GM23338 (cell line): Measurements from ENCODE around the gene FGF11. TPM values are rescaled to one million over a fixed set of nuclear protein-coding genes. Genes with fewer than 3 reads are reported as not detected.

Experiments used
- ATAC-seq: fragments of 200-7000 bp; cut with Tn5 transposase; 3 replicates; pipeline ENCODE4 v1.9.1; 2020
- DNase-seq: peaks from one replicate; pipeline ENCODE4 v3.0.0-alpha.2; 2015; ENCODE audit warnings: low spot score
- H2AFZ ChIP-seq: fragments of 200-600 bp; sonication (generic); 2 replicates; pipeline ENCODE4 v1.8.0; 2016; ENCODE audit warnings: antibody characterized with exemption, mild to moderate bottlenecking, moderate library complexity
- H3F3A ChIP-seq: fragments of 200-600 bp; sonication (generic); replicated peaks from 2 replicates; pipeline ENCODE4 v1.8.0; 2017; ENCODE audit warnings: antibody characterized with exemption, mixed run types, low read depth
- H3K27ac ChIP-seq: fragments of 200-600 bp; sonication (generic); 2 replicates; pipeline ENCODE4 v1.6.1; 2016; ENCODE audit warnings: low read depth
- H3K27me3 ChIP-seq: fragments of 200-600 bp; sonication (generic); 2 replicates; pipeline ENCODE4 v1.8.0; 2016; ENCODE audit warnings: mild to moderate bottlenecking, mixed run types, moderate library complexity; ENCODE audit not compliant: insufficient read depth
- H3K36me3 ChIP-seq: fragments of 200-600 bp; sonication (generic); 2 replicates; pipeline ENCODE4 v1.8.0; 2016; ENCODE audit warnings: mild to moderate bottlenecking; ENCODE audit not compliant: insufficient read depth
- H3K4me1 ChIP-seq: fragments of 200-600 bp; sonication (generic); 2 replicates; pipeline ENCODE4 v1.8.0; 2016; ENCODE audit warnings: mild to moderate bottlenecking, moderate library complexity; ENCODE audit not compliant: insufficient read depth
- H3K4me2 ChIP-seq: fragments of 200-600 bp; sonication (generic); 2 replicates; pipeline ENCODE4 v1.7.1; 2017; ENCODE audit warnings: mixed run types
- H3K4me3 ChIP-seq: fragments of 200-600 bp; sonication (generic); 2 replicates; pipeline ENCODE4 v1.6.1; 2016; ENCODE audit warnings: mixed run types
- H3K79me2 ChIP-seq: fragments of 200-600 bp; sonication (generic); replicated peaks from 2 replicates; pipeline ENCODE4 v1.8.0; 2017; ENCODE audit warnings: mild to moderate bottlenecking; ENCODE audit not compliant: insufficient read depth
- H3K9me2 ChIP-seq: fragments of 200-600 bp; sonication (generic); 2 replicates; pipeline ENCODE4 v1.8.0; 2017; ENCODE audit not compliant: insufficient read depth
- H4K20me1 ChIP-seq: fragments of 200-600 bp; sonication (generic); replicated peaks from 2 replicates; pipeline ENCODE4 v1.8.0; 2017; ENCODE audit warnings: mild to moderate bottlenecking; ENCODE audit not compliant: insufficient read depth
- H3K27ac Mint-ChIP-seq: 2 replicates; pipeline ENCODE4 v1.8.0; 2020; ENCODE audit warnings: inconsistent platforms, mild to moderate bottlenecking, moderate library complexity, mixed read lengths
- H3K27me3 Mint-ChIP-seq: 3 replicates; pipeline ENCODE4 v1.8.0; 2022; ENCODE audit warnings: low read depth, mild to moderate bottlenecking, moderate library complexity, mixed read lengths, inconsistent platforms; ENCODE audit not compliant: insufficient read depth, poor library complexity
- H3K36me3 Mint-ChIP-seq: 3 replicates; pipeline ENCODE4 v1.8.0; 2021; ENCODE audit warnings: low read depth, mild to moderate bottlenecking, inconsistent platforms, moderate library complexity, mixed read lengths
- H3K4me1 Mint-ChIP-seq: 3 replicates; pipeline ENCODE4 v1.8.0; 2020; ENCODE audit warnings: mild to moderate bottlenecking, inconsistent platforms, mixed read lengths
- H3K4me3 Mint-ChIP-seq: 3 replicates; pipeline ENCODE4 v1.8.0; 2021; ENCODE audit warnings: moderate library complexity, mild to moderate bottlenecking, inconsistent platforms, mixed read lengths
- H3K9me3 Mint-ChIP-seq: 3 replicates; pipeline ENCODE4 v1.8.0; 2020; ENCODE audit warnings: moderate library complexity, mild to moderate bottlenecking, inconsistent platforms, mixed read lengths
- CREB1 ChIP-seq: fragments of 250-450 bp; sonication (Bioruptor Pico); IDR thresholded peaks from 2 replicates; pipeline ENCODE4 v1.5.0; 2020; ENCODE audit warnings: low read depth, mild to moderate bottlenecking, moderate library complexity
- EZH2 ChIP-seq: fragments of 200-600 bp; sonication (generic); IDR thresholded peaks from one replicate; pipeline ENCODE4 v1.8.0; 2017; ENCODE audit warnings: antibody characterized with exemption, mild to moderate bottlenecking, low read depth; ENCODE audit not compliant: unreplicated experiment
- EZH2phosphoT487 ChIP-seq: fragments of 200-600 bp; sonication (generic); IDR thresholded peaks from one replicate; pipeline ENCODE4 v1.8.1; 2018; ENCODE audit warnings: antibody characterized with exemption; ENCODE audit not compliant: unreplicated experiment
- JUNB ChIP-seq: IDR thresholded peaks from one replicate; pipeline ENCODE4 v1.6.1; 2016; ENCODE audit warnings: antibody characterized with exemption; ENCODE audit not compliant: unreplicated experiment
- NANOG ChIP-seq: IDR thresholded peaks from 2 replicates; pipeline ENCODE4 v1.6.1; 2016; ENCODE audit warnings: antibody characterized with exemption, borderline replicate concordance
- POLR2AphosphoS5 ChIP-seq: IDR thresholded peaks from 2 replicates; pipeline ENCODE4 v1.6.1; 2016; ENCODE audit warnings: antibody characterized with exemption, low read depth
- STAT1 ChIP-seq: IDR thresholded peaks from one replicate; pipeline ENCODE4 v1.6.1; 2016; ENCODE audit warnings: antibody characterized with exemption; ENCODE audit not compliant: unreplicated experiment
- ZNF114 ChIP-seq: fragments of 250-450 bp; sonication (Bioruptor Pico); IDR thresholded peaks from 2 replicates; pipeline ENCODE4 v1.5.0; 2020; ENCODE audit warnings: mild to moderate bottlenecking, moderate library complexity
- ZNF331 ChIP-seq: fragments of 250-450 bp; sonication (Bioruptor Pico); IDR thresholded peaks from 2 replicates; pipeline ENCODE4 v1.5.0; 2020; ENCODE audit warnings: low read depth, mild to moderate bottlenecking, moderate library complexity
- polyA plus RNA-seq: library from polyadenylated mRNA; unstranded; fragments of >200 nt; fragmentation: Nextera tagmentation; extraction: Ambion mirVana; gene quantifications from 2 replicates; pipeline ENCODE4 v1.2.1, GENCODE V29; 2016
- total RNA-seq: library from RNA; depleted of rRNA; stranded (reverse); fragments of >200 nt; shearing (Covaris generic); gene quantifications from 2 replicates; pipeline ENCODE4 v1.2.3, GENCODE V29; 2014
- TF ChIP-seq, protein P1 (sequence below), 2 experiments: fragments of 200-600 bp in 1 of 2; sonication (generic) in 1 of 2; conservative IDR thresholded peaks; 2 replicates each; pipeline versions ENCODE4 v1.5.1 to v1.6.1; 2016 to 2017; ENCODE audit warnings: antibody characterized with exemption in 2 of 2, low read depth in 2 of 2, mild to moderate bottlenecking in 2 of 2, moderate library complexity in 1 of 2
- TF ChIP-seq, protein P2 (sequence below): IDR thresholded peaks from one replicate; pipeline ENCODE4 v1.6.1; 2018; ENCODE audit warnings: antibody characterized with exemption; ENCODE audit not compliant: unreplicated experiment

Gene FGF11
- total and polyA plus RNA-seq, 2 experiments from 2014 or later = 11.1 to 16.6 TPM

DNA sequence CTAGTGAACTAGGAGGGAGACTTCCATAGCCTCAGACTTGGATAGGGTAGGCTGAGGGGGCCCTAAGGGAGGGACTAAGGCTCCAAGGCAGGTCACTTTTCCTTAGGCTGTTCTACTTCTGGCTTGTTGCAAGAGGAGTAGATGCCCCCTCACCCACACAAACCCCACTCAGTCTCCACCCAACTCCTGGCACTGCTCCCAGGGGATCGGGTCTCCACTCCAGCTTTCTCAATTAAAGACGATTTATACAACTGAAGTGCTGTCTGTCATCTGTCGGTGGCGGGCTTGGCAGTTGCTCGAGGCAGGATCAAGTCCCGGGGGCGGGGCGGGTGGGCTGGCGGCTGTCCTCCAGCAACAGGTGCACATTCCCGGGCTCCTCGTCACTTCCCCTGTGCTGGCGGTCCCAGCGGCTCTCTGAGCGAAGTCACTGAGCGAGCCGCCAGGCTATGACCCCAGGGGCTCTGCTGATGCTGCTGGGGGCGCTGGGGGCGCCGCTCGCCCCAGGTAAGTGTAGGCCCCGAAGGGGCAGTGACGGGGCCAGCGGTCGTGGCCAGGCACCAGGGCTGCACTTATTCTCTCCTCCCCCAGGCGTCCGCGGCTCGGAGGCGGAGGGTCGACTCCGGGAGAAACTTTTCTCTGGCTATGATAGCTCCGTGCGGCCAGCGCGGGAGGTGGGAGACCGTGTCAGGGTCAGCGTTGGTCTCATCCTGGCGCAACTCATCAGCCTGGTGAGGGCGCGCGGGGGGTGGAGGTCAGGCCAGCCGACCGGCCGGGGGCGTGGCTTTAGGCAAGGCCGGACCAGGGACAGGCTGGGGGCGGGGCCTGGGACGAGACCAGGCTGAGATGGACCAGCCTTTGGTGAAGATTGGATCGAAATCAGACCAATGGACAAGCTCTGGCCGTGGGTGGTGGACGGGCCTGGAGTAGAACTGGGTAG, 5.6 kb downstream of the FGF11 start, which contains the start of gene CHRNB1:
Gene CHRNB1 (plus strand): TSS at position 380 of the 937 bp plus-strand sequence. CDS start 67 bp downstream, at position 447.
- Histone ChIP-seq H3K4me3 (peak within 1 kb of the TSS; percentile 90), H3K36me3 (no peaks in the 10 kb centered on the region), H3K79me2 (no peaks in the 10 kb centered on the region), H2AFZ (peak within 1 kb of the TSS; percentile 97), H3K27me3 (peaks cover 38% of the 10 kb centered on the region), H3K27ac (peak within 1 kb of the TSS; percentile 90), H4K20me1 (0 out of 2 replicates have a peak, but pooled peaks cover 3% of the 10 kb centered on the region), H3K9me2 (no peaks in the 10 kb centered on the region), H3K4me2 (peak within 1 kb of the TSS; percentile 99), H3F3A (peaks cover 39% of the 10 kb centered on the region), H3K4me1 (peaks cover 41% of the 10 kb centered on the region)
- Mint-ChIP-seq H3K4me3 (peak within 1 kb of the TSS; percentile 91), H3K27me3 (peaks cover 39% of the 10 kb centered on the region), H3K27ac (peak within 1 kb of the TSS; percentile 96), H3K36me3 (peaks cover 9% of the 10 kb centered on the region; the same call in 2 of the 3 replicates), H3K4me1 (peaks cover 34% of the 10 kb centered on the region), H3K9me3 (no peaks in the 10 kb centered on the region; the same call in 2 of the 3 replicates)
- DNase-seq (peak; percentile 96), ATAC-seq (peak; percentile 69)
- TF ChIP-seq ZNF331 (CRISPR knock-in tag) = no peak
- TF ChIP-seq JUNB = no peak
- no peak for TF ChIP-seq EZH2
- TF ChIP-seq ZNF114 (CRISPR knock-in tag) = no peak
- TF ChIP-seq POLR2AphosphoS5 = peak; percentile 63
- no peak for TF ChIP-seq CREB1 (CRISPR knock-in tag)
- TF ChIP-seq, protein P1, sequence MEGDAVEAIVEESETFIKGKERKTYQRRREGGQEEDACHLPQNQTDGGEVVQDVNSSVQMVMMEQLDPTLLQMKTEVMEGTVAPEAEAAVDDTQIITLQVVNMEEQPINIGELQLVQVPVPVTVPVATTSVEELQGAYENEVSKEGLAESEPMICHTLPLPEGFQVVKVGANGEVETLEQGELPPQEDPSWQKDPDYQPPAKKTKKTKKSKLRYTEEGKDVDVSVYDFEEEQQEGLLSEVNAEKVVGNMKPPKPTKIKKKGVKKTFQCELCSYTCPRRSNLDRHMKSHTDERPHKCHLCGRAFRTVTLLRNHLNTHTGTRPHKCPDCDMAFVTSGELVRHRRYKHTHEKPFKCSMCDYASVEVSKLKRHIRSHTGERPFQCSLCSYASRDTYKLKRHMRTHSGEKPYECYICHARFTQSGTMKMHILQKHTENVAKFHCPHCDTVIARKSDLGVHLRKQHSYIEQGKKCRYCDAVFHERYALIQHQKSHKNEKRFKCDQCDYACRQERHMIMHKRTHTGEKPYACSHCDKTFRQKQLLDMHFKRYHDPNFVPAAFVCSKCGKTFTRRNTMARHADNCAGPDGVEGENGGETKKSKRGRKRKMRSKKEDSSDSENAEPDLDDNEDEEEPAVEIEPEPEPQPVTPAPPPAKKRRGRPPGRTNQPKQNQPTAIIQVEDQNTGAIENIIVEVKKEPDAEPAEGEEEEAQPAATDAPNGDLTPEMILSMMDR (conservative IDR thresholded peaks at IDR 0.05; ENCODE audit: low read depth in 2 of 2) = peak in 1 of 2 experiments; percentile 37; a peak in 2 of 4 replicates

DNA sequence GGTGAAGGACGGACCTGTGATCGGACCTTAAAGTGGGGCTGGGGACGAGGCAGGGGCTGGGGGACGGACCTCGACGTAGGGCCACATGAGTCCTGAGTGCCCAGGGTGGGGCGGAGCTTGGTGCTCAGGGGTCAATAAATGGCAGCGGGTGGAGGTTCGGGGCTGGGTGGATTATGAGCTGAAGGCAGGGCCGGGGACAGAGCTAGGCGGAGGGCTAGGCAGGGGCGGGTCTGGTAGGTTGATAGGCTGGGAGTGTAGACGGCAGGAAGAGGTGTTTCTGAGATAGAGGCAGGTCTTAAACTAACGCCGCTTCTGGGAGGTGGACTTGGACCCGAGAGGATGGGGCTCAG, 6.3 kb downstream of the FGF11 start:
- Histone ChIP-seq H3K79me2 (no peaks in the 10 kb centered on the region), H3F3A (peaks cover 34% of the 10 kb centered on the region), H3K4me3 (peak overlapping the region; percentile 90), H3K27ac (peak overlapping the region; percentile 90), H3K4me1 (peaks cover 41% of the 10 kb centered on the region), H3K4me2 (peak overlapping the region; percentile 99), H3K27me3 (peaks cover 38% of the 10 kb centered on the region), H2AFZ (peak overlapping the region; percentile 97), H3K36me3 (no peaks in the 10 kb centered on the region), H3K9me2 (no peaks in the 10 kb centered on the region), H4K20me1 (0 out of 2 replicates have a peak, but pooled peaks cover 3% of the 10 kb centered on the region)
- Mint-ChIP-seq H3K36me3 (peaks cover 12% of the 10 kb centered on the region; the same call in 2 of the 3 replicates), H3K9me3 (no peaks in the 10 kb centered on the region; the same call in 2 of the 3 replicates), H3K4me3 (peak overlapping the region; percentile 91), H3K4me1 (peaks cover 34% of the 10 kb centered on the region), H3K27me3 (peaks cover 34% of the 10 kb centered on the region), H3K27ac (peak overlapping the region; percentile 96)
- DNase-seq = peak; percentile 94
- ATAC-seq = peak; percentile 83
- TF ChIP-seq NANOG (no peak), EZH2phosphoT487 (no peak), ZNF114 (CRISPR knock-in tag) (no peak), POLR2AphosphoS5 (no peak), STAT1 (no peak), JUNB (no peak), CREB1 (CRISPR knock-in tag) (no peak)
- TF ChIP-seq, protein P1 (conservative IDR thresholded peaks at IDR 0.05; ENCODE audit: low read depth in 2 of 2) = no peak
- TF ChIP-seq, protein P2, sequence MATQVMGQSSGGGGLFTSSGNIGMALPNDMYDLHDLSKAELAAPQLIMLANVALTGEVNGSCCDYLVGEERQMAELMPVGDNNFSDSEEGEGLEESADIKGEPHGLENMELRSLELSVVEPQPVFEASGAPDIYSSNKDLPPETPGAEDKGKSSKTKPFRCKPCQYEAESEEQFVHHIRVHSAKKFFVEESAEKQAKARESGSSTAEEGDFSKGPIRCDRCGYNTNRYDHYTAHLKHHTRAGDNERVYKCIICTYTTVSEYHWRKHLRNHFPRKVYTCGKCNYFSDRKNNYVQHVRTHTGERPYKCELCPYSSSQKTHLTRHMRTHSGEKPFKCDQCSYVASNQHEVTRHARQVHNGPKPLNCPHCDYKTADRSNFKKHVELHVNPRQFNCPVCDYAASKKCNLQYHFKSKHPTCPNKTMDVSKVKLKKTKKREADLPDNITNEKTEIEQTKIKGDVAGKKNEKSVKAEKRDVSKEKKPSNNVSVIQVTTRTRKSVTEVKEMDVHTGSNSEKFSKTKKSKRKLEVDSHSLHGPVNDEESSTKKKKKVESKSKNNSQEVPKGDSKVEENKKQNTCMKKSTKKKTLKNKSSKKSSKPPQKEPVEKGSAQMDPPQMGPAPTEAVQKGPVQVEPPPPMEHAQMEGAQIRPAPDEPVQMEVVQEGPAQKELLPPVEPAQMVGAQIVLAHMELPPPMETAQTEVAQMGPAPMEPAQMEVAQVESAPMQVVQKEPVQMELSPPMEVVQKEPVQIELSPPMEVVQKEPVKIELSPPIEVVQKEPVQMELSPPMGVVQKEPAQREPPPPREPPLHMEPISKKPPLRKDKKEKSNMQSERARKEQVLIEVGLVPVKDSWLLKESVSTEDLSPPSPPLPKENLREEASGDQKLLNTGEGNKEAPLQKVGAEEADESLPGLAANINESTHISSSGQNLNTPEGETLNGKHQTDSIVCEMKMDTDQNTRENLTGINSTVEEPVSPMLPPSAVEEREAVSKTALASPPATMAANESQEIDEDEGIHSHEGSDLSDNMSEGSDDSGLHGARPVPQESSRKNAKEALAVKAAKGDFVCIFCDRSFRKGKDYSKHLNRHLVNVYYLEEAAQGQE = no peak
